Activated naive CD4-positive, alpha-beta T cell (primary cell): Measurements from ENCODE around the gene HSPA1B.
"Not testable (repeated sequence)": the region's sequence is repeated elsewhere in the genome, so short reads cannot be mapped to it uniquely, and the experiment has no call there.

Experiments
- DNase-seq, 4 experiments: peaks; one replicate each; lab custom pipeline; 2025; lab: John Stamatoyannopoulos, UW

The HSPA1B gene

DNA sequence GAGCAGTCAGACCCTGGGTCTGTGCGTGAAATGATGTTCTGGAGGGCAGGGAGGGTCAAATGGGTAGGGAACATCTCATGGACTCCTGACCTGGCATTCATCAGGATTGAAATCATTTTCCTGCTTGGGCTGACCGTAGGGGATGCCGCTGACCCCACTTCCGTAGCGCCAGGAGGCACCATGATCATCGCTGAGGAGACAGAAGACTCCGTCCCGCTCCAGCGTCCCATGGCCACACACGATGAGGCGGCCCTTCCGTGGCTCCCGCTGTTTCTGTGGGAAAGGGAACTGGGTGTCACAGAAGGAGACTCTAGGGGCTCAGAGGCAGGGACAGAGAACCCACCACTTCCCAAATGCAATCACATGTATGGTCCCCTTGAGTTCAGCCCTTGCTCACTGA, 32.8 kb downstream of the HSPA1B start:
- DNase-seq: no peak

DNA sequence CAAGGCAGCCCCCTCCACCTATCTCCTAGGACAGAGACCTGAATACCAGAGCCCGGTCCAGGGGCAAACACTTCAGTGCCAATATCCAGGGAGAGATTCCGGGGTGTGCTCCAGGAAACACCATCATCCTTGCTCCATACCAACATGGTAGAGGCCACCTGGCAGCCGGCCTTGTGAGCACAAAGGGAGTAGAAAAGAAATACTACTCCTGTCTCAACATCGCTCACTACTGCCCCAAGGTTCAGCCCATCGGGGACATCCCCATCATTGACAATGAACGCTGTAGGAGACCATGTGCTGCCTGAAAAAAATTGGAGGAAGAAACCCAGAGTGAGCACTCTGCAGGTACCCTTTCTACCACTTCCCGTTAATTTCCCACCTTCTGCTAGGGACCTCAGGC, 33.6 kb downstream of the HSPA1B start:
- DNase-seq: no peak

DNA sequence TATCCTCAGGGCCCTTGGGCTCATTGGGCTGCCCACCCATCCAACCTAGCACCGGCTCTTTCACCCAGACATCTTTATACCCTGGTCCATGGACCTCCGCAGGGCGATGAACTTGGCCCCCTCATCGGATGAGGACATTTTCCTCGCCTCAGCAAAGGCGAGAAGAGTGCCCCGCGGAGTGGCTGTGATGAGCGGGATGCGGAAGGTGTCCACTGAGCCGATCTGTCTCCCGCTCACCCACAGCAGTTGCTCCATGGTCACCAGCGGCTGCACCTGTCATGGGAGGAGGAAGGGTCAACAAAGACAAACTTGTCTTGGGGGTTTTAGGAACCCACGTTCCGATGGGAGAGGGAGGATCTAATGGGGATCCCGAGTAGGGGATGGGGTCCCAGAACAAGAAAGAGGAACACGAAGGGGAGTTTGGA, 34.4 kb downstream of the HSPA1B start:
- DNase-seq: no peak

DNA sequence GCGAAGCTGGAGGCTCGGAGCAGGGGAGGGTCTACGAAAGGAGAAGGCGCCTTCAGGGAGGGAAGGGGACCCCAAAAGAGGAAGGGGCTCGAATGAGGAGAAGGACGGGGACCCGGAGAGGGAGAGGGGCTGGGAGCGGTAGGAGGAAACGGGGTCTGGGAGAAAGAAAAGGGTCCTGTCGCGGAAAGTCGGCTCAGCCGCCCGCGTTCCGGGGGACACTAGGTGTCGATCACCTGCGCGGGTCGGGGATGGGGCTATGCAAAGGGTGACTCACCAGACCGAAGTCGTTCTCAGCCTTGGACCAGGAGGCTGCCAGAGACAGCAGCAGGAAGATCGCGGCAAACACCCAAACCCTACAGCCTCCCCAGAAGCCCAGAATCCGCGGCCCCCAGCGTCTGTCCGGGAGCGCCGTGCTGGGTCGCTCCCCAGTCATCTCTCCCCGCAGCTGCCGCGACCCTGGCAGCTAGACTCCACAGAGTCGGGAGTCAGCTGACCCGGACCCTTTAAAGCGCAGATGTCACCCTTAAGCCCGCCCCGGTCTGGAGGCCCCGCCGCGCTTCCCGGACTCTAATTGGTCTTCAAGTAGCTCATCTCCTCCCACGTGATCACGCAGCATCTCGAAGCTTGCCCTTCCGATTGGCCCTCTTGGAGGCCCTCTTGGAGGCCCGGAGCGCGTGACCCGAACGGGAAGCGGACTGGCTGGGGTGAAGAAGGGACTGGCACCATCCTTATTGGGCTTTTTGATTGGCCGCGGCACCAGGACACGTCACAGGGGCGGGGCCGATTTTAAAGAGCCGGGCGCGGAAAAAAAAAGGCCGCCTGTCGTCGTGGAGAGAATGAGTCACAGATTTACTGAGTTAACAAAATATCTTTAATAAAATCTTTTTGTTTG, 35.1 kb downstream of the HSPA1B start, which contains the start of gene NEU1:
Gene NEU1, minus strand, starts transcription at position 478 of the 892 bp plus-strand sequence. Its CDS starts 45 bp downstream, at position 433.
- peak; percentile 92 to 97 (median 96) for DNase-seq

DNA sequence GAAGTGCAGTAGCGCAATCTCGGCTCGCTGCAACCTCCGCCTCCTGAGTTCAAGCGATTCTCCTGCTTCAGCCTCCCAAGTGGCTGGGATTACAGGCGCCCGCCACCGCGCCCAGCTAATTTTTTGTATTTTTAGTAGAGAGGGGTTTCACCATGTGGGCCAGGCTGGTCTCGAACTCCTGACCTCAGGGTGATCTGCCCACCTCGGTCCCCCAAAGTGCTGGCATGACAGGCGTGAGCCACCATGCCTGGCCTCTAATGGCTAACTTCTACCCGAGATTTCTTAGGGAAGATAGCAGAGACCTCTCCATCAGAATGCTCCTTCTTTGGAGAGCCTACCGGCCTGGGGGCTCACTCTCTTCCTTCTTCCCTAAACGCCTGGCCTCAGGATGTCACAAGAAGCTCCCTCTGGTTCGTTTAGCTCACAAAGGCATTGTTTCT, 36.6 kb downstream of the HSPA1B start:
- DNase-seq: not testable (repeated sequence)

DNA sequence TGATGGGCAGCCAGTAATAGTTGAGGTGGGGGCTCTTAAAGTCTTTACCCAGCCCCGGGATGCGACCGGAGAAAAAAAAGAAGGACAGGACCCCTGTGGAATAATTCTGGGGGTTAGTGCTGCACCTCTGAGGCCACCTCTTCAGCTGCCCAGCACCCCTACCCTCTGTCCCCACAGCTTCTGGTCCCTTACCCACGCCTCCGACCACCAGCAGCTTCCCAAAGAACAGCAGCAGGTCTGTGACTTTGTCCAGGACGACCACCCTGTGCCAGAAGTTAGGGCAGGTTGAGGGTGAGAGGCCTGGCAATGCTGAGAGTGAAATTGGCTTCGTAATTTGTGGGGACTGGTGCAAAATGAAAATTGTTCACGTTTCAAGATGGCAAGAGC, 37.3 kb downstream of the HSPA1B start:
- no peak for DNase-seq

DNA sequence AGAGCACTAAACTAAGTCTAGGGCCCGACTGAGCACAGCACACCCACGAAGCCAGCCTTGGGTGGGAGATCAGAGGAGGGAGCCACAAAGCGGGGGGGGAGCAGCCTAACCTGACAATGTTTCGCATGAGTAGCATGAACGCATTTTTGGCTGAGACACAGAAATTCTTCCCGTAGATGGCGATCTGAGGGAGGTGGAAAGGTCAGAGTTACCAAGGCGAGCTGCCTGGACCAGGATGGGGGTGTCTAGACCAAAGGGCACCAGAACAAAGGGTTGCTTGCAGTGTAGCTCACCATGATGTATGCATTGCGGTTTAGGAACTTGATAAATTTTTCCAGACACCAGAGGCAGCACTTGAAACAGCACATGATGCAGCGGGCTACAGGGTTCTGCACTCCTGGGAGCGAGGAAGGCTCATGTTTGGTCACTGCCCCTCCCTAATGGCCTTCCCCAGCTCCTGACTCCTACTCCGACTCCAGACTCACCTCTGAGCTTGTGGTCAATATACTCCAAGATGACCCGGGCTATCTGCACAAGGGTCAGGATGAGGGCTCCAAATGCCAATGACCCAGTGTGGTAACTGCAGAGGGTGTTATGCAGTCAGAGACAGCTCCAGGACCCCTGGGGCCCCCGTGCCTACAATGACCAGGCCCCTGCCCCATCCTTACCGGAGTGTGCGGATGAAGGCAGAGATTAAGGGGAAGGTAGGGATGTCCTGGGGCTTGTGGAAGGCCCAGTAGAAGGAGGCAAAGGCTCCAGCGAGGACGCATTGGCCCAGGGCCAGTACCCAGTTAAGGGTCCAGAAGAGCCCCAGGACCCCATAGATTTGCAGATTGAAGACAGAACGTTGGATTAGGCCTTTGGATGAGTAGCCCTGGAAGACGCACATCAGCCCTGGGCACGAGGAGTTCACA, 37.9 kb downstream of the HSPA1B start:
- DNase-seq: no peak

DNA sequence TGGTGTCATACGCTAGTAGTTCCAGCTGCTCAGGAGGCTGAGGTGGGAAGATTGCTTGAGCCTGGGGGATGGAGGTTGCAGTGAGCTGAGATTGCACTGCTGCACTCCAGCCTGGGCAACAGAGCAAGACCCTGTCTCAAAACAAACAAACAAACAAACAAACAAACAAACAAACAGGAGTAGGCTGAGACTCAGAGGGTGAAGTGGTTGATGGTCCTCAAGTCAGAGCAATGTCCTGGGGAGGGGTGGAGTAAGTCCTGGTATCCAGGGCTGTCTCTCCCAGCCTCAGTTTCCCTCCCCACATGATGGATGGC, 41.1 kb downstream of the HSPA1B start:
- DNase-seq: not testable (repeated sequence)

DNA sequence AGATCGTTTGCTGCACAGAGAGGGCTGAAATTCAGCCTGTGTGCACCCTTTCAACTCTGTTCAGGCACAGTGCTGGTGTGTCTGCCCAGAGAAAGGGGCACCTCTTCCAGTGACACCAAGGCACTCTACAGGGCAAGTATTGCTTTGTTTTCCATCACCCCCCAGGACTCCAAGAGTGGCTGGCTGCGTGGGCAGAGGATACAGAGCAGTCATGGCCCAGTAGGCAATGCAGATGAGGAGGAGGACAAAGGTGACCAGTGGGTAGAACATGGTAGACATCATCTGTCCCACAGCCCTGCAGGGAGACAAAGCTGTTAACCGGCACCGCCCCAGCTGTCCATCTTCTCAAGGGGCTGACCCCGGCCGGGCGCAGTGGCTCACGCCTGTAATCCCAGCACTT, 41.8 kb downstream of the HSPA1B start:
- DNase-seq: no peak

DNA sequence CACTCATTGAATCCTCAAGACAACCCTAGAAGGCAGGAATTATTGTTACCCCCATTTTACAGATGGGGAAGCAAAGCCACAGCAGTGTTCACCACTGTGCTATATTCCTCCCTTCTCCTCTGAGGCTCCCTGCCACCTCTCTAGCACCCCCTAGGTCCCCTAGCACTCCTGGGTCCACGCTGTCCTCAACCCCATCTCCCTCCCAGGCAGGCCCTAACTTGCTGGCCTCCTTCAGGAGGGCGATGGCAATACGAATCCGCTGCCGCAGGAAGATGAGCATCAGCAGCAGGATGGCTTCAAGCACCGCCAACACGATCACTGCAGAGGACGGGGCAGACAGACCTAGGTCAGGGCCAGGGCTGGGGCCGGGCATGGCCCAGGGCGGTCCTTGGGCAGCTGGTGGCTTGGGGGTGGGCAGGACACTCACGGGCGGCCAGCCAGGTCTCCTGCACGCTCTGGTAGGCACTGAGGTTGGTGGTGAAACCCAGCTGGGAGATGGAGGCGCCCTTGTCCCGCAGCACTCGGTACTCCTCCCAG, 42.9 kb downstream of the HSPA1B start:
- no peak for DNase-seq

DNA sequence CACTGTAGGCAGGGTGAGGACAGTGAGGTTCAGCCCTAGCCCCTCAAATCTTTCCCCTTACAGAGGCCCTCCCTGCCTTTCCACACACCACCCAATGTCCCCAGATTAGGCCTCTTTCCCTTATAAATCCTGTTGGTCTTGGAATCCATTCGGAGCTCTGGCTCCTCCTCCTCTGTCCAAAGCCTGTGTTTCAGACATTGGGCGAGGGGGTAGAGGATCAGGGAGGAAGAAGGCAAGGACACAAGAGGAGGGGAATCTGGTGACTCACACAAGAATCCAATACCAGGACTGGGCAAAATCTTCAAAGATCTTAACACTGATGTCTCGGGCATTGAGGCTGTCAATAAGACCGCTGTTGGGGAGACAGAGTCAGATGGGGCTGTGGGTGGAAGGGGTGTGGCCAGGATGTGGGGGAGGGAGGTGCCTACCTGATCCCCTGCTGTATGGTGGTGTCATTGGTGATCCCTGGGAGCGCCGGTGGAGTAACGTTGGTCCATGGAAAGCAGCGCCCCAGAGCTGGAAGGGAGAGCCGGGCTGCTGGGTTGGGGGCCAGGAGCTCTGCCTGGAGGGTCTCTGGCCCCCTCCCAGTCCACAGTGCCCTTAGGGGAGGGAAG, 43.6 kb downstream of the HSPA1B start:
- no peak for DNase-seq

DNA sequence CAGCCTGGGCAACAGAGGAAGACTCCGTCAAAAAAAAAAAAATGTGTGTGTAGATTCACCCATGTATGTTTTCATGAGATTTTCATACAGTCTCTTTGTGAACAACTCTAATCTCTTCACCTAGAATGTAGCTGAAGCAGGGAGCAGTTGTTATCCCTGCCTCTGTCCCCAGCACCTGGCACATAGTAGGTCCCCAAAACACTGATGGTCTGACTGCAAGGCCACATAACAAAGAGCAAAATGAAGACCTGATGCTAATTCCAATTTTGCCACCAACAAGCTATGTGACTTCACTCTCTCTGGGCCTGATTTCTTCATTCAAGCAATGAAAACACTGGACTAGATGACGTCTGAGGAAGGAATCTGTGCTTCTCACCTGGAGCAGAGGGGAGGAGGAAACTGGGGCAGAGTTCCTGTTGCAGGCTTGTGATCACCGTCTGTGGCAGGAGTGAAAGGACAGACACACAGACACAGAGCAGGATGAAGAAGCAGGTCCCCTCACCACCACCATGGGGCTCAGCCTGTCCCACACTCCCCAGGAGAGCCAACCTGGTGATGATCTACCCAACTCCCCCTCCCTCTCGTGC, 46.6 kb downstream of the HSPA1B start:
- DNase-seq: no peak

DNA sequence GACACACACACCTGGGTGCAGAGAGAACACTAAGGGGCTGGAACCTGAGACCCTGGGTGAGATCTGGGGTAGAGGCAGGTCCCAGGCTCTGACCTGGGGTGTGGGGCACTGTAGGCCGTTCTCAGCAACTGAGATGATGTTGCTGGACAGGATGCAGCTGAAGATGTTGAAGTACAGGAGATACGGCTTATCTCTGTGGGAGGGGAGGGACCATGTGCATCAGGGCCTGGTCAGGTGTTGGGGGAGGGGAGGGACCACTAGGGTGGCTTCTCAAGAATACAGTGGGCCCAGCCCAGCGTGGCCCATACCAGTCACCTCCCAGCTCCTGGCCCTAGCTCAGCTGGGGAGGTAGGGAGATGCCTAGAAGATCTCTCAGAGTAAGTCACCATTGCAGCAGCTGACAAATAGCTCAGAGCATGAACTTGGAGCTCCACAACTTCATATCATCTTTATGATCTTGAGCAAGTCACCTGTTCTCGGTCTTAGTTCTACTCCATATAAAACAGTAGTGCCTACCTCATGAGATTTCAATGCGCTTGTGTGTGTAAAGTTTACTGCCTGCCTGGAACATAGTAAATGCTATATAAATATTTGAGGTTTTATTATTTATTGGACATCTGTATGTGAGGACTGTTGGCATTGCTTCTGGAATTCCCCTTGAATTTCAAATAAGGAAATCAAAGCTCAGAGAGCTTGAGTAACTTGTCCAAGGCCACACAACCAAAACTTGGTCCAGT, 47.5 kb downstream of the HSPA1B start:
- DNase-seq: no peak

DNA sequence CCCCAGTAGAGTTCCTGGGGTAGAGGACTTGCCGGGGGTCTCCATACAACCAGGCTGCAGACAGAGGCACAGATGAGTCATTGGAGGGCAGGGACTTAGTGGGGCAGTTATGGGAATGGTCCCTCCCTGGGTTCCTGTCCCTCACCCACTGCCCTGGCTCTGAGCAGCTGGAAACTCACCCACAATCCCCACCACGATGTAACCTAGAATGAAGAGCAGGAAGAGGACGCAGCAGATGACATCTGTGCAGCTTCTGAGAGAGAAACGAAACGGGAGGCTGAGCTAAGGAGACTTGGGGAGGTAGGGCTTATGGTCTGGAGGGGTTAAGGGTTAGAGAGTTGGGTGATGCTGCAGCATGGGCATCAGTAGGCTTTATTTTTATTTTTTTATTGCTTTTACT, 48.3 kb downstream of the HSPA1B start:
- DNase-seq: no peak

DNA sequence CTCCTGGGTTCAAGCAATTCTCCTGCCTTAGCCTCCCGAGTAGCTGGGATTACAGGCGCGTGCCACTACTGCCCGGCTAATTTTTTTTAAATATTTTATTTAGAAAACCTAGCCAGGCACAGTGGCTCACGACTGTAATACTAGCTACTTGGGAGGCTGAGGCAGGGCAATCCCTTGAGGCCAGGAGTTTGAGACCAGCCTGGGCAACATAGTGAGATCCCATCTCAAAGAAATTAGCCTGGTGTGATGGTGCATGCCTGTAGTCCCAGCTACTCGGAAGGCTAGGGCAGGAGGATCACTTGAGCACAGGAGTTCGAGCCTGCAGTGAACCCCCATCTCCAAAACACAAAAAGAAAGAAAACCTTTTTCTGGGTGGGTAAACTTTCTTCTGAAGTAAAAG, 48.8 kb downstream of the HSPA1B start:
- no peak for DNase-seq

DNA sequence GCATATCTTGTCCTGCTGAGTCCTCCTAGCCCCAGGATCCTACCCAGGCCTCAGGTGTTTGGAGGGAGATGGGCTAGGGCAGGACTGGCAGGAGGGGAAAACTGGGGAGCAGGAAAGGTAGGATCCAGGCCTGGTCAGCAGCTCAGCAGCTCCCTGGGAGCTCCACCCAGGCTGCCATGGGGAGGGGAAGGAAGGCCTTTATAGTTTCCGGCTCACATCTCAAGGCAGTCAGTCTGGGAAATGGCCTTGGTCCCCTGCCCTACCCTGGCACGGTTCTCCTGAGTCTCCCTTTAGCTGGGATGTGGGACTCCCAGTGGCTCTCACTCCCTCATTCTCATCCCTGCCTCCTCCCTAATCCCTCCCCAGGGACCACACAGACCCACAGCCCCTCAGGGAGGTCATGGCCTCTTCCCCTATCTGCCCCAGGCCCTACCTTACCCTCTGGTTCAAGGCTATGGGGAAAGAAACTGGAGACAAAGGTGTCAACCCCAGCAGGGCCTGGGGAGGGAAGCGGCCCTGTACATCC, 49.6 kb downstream of the HSPA1B start:
- DNase-seq: no peak

DNA sequence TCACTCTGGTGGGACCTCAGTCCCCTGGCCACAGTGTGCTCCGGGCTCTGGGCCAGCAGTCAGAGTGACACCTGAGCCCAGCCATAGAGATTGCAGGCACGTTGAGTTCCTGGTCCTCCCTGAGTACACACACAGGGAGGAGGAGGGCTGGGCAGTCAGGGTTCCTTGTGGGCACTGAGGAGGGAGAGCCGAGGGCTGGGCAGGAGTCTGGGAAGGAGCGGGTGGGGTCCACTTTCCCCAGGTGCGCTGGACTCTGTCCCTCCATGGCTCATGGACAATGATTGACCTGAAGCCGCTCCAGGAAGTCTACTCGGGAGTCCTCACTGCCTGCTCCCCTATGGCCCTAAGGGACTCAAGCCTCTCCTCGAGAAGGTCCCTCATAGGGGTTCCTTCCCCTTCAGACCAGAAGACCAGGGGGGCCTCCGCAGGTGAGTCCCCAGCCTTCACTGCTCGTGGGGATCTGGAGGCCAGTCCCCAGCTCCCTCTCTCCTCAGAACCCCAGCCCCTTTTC, 50.2 kb downstream of the HSPA1B start:
- DNase-seq: no peak

DNA sequence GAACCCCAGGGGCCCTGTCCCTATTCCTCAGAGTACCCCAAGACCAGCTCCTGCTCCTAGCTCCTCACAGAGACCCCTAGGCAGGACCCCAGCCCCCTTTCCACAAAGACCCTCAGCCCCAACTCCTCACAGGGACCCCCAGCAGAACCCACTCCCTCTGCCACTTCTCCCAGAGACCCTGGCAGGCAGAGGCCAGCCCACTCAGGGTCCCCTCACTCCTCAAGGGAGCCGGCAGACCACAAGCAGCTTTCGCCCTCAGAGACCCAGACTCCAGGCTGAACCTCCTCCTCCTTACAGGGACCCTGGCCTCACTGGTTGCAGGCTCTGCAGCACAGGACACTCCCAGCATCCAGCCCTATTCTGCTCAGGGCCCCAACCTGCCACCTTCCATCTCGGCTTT, 50.7 kb downstream of the HSPA1B start:
- DNase-seq: no peak

DNA sequence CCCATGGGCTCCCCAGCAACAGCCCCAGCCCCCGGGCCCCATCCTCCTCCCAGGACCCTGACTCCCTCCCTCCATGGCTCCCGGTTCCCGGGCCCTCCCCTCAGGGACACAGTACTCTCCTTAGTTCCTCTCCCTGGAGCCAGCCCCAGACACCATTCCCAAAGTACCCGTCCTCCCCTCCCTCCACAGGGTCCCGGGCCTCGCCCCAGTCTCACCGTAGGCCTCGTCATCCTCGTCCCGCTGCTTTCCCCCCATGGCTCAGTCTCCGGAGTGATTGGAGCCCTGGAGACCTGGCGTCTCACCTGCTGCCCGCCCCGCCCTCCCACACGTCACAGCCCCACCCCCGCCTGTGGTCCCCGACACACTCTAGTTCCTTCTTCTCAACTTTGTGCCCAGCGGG, 51.2 kb downstream of the HSPA1B start, which contains the start of gene SLC44A4:
Gene SLC44A4, minus strand, starts transcription at position 272 of the 400 bp plus-strand sequence. Its CDS starts 17 bp downstream, at position 255.
- DNase-seq: no peak

DNA sequence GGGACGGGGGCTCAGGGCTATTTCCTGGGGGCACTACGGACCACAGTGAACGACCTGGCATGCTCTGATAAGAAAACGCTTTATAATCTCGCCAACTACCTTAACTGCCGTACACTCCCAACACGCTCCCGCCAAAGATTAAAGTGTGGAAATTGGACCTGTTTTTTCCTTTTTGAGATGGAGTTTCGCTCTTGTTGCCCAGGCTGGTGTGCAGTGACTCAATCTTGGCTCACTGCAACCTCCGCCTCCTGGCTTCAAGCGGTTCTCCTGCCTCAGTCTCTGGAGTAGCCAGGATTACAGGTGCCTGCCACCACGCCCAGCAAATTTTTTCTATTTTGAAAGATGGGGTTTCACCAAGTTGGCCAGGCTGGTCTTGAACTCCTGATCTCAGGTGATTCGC, 51.6 kb downstream of the HSPA1B start:
- DNase-seq: no peak
